Left forelimb (tissue), 1 donor: ENCODE results near the gene TOR1AIP1.
A peak's percentile ranks its signal among the peaks of the same experiment; 100 is the strongest.
"Not testable (repeated sequence)": the region's sequence is repeated elsewhere in the genome, so short reads cannot be mapped to it uniquely, and the experiment has no call there.

ENCODE experiments used
- DNase-seq: peaks from one replicate; pipeline ENCODE4 v3.0.0-alpha.2; 2018; ENCODE audit warnings: low spot score

Gene TOR1AIP1, protein sequence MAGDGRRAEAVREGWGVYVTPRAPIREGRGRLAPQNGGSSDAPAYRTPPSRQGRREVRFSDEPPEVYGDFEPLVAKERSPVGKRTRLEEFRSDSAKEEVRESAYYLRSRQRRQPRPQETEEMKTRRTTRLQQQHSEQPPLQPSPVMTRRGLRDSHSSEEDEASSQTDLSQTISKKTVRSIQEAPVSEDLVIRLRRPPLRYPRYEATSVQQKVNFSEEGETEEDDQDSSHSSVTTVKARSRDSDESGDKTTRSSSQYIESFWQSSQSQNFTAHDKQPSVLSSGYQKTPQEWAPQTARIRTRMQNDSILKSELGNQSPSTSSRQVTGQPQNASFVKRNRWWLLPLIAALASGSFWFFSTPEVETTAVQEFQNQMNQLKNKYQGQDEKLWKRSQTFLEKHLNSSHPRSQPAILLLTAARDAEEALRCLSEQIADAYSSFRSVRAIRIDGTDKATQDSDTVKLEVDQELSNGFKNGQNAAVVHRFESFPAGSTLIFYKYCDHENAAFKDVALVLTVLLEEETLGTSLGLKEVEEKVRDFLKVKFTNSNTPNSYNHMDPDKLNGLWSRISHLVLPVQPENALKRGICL

GRCh38 chr1:179882253-179883039, at the start of gene TOR1AIP1:
Gene TOR1AIP1 (plus strand): TSS chr1:179882285. CDS start chr1:179882503, 218 bp downstream.
- DNase-seq: peak; percentile 98

GRCh38 chr1:179836686-179837445, 45.2 kb upstream of the TOR1AIP1 start:
- DNase-seq: not testable (repeated sequence)

DNA sequence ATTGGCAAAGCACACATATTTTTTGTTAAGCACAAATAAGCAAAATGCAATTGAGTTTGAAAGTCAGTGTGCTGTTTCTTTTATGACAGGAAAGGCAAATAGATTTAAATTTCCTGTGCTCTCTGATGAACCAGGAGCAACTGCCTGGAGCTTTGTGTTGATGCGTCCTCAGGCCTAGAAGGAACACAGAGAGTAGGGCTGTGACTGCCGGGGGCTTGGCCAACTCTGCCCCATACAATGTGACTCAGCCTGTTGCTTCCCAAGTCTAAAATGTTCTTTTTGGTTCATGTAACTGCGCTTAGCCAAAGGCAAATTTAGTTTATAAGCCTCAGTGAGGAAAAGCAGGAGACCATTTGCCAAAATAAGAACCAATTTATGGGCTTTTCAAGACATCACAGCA, 42.0 kb upstream of the TOR1AIP1 start:
- DNase-seq: no peak

- no peak for DNase-seq
Measured at GRCh38 chr1:179848233-179848632, 33.9 kb upstream of the TOR1AIP1 start.

DNA sequence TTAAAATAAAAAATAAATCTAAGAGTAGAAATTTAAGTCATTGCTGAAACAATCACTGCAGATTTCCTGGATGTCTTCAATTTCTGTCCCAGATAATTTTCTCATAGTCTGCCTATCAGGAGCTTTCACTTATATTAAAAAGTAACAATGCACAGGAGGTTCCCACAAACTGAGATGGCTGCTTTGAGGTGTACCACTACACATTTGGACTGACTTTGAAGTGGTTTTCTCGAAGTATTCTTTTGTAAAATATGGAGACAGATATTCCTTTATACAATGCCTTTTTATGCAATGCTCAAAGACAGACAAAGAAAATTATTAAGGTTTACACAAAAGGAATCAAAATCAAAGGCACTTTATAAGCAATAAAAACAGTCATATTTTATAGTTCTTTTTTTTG, 29.0 kb upstream of the TOR1AIP1 start:
- DNase-seq: no peak

DNA sequence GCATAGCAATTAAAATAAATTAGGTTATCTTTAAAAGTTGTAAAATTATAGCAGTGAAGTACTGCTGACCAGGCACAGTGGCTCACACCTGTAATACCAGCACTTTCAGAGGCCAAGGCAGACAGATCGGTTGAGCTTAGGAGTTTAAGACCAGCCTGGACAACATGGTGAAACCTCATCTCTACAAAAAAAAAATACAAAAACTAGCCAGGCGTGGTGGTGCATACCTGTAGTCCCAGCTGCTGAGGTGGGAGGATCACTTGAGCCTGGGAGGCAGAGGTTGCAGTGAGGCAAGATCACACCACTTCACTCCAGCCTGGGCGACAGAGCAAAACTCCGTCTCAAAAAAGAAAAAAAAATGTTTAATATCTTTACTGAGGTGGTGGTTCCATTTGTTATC, 26.3 kb upstream of the TOR1AIP1 start:
- not testable (repeated sequence) for DNase-seq

- no peak for DNase-seq
Measured at GRCh38 chr1:179856296-179856695, 25.8 kb upstream of the TOR1AIP1 start.

- no peak for DNase-seq
Measured at GRCh38 chr1:179857009-179857408, 25.1 kb upstream of the TOR1AIP1 start.

GRCh38 chr1:179860652-179861051, 21.4 kb upstream of the TOR1AIP1 start:
- no peak for DNase-seq

DNA sequence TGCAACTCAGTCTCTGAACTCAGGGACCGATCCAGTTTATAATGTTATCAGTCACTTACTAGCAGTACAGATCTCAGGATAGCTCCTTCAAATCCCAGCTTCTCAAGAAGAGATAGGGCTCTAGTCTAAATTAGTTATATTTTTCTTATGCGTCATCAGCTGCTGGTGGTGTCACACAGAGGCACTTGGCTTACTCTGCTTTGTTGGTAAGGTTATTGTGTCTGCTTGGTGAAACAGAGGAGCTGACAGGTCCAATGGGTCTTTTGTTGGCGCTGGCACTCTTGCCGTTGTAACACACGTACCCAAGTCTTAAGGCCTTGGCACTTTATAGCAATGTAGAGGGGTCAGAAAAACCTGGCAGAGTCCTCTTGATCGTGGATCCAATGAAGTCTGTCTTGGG, 16.7 kb upstream of the TOR1AIP1 start:
- DNase-seq: no peak

DNA sequence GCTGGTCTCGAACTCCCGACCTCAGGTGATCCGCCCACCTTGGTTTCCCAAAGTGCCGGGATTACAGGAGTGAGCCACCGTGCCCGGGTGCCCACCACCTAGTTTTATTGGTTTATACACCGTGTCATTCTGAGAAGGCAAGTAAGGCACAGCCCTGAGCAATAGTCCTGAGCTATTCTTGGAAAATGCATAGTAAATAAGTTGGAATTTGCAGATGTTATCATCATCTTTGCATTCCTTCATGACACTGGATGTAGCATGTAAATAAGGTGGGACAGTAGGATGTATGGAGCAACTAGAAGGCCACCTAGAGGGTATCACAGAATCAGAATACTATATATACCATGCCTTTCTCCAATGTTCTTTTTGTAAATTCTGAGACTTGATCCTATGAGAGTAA, 15.5 kb upstream of the TOR1AIP1 start:
- no peak for DNase-seq

- DNase-seq: no peak
Measured at GRCh38 chr1:179867493-179868330, 14.4 kb upstream of the TOR1AIP1 start.

- DNase-seq: no peak
Measured at GRCh38 chr1:179870870-179871269, 11.2 kb upstream of the TOR1AIP1 start.

DNA sequence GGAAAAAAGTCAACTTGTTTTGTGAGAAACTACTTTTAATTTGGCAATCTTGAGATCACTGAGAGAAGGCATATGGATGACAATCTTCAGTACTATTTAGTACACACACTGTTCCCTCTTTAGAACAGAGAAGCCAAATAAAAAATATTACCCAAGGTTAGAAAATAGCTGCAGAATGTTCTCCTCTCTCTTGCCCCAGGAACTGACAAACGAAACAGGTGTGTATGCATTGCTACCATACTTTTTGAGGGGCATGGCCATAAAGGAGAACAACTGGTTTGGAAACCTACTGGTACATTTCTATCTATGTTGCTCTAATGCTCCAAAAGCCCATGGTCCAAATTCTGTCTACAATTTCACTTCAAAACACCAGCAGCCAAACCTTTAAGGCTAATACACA, 10.1 kb upstream of the TOR1AIP1 start:
- no peak for DNase-seq

DNA sequence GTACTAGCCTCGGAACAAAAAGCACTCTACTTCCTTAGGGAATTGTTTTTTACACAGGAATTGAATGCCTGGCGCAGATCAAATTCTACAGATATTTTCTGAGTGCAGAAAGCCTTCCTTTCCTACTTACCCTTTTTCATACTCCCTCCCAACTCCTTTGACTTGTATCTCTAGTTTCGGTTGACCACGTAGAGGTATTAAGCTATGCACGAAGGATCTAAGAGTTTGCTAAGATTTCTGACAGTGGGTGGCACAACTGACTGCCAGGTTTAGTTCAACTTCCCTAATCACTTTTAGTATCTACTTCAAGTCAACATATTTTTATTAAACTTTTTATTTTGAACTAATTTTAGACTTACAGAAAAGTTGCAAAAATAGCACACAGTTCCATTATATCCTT, 9.5 kb upstream of the TOR1AIP1 start:
- DNase-seq: no peak

DNA sequence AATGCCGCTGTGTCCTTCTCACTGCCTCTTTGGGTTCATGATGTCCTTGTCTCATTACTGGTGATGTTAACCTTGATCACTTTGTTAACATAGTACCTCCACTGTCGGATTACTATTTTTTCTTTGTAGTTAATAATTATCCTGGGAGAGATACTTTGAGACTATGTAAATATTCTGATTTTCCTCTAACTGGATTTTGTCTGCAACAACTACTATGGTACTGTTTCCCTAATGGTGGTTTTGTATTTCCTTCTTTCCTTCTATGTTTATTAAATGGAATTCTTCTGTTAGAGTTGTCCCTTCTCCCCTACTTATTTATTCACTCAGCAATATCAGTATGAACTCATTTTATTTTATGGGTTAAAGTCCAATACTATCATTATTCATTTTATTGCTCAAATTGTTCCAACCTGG, 8.6 kb upstream of the TOR1AIP1 start:
- DNase-seq: no peak

DNA sequence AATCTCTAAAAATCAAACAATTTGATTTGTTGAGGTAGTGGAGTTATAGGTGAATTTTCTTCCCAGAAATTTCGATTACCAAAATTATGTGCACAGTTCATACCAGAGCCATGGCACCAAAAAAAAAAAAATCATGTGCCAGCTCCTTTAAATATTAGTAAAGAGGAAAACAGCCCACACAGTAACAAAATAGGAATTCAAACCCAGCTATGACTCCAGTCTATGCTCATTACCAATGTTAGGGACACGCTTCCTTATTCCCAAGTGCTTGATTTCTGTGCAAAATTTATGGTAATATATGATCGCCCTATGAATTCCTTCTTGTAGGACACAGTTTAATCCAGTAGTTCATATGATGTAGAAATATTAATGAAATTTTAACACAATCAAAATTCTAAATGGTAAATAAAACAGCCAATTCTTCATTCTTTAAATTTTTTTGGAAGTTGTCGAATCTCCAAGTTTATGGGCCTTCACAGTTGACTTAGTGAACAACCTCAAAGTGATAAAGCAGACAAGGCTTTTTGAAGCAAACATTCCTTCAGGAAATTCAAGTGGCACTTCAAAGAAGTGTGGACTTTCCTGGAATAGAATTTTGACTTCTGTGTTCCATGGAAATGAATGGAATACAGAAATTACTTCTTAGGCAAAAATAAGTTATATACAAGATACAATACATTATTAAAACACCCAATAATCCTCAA, 6.3 kb upstream of the TOR1AIP1 start:
- no peak for DNase-seq

- no peak for DNase-seq
Measured at GRCh38 chr1:179876300-179876715, 5.8 kb upstream of the TOR1AIP1 start.

DNA sequence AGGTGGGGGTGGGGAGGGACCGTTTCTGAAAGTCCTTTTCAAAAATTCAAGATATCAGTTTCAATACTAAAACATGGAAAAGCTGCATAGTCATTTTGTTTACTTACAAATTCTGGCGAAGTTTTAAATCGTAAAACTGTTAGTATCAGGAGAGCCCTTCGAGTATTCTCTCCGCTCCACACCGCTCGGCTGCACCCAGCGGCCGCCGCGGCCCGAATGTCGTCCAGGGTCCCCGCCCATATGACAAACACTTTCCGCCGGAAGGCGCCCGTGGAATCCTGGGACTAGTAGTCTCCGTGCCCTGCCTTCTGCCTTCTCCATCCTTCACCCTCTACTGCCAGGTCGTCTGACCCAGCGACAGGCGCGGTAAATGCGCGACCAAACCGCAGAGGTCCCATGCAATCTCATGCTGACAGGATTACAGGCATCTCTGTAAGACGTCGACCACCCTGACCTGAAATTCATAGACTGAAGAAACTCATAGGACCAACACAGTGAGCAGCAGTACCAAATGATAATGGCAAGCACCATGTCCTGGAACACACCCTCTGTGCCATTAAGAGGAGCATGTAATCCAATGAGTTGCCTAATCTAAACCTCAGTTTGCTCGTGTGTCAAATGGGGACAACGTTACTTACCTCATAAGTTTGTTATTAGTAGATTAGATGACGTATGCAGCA, 4.4 kb upstream of the TOR1AIP1 start, which contains the start of gene TOR1AIP2:
TSS of gene TOR1AIP2 (minus strand) at position 218 of the 680 bp plus-strand sequence. CDS start 25,138 bp downstream, outside the sequence.
- peak; percentile 93 for DNase-seq

- no peak for DNase-seq
Measured at GRCh38 chr1:179879797-179880196, 2.3 kb upstream of the TOR1AIP1 start.
